RCC 7860 (cell line): Measurements from ENCODE around the gene STMN1.

Experiments used
- DNase-seq: peaks from one replicate; pipeline ENCODE4 v3.0.0-alpha.2; 2015; ENCODE audit warnings: low spot score
- FAIRE-seq: peaks from 2 replicates; lab custom pipeline; 2012; peaks lifted over from hg19 to GRCh38; lab: Jason Lieb, UNC

Gene STMN1

GRCh38 chr1:25871704-25872494 is 34.3 kb downstream of the STMN1 start:
- DNase-seq = no peak
- FAIRE-seq = no peak

- no peak for FAIRE-seq
- no peak for DNase-seq
Measured at GRCh38 chr1:25871086-25871703, 35.0 kb downstream of the STMN1 start.

GRCh38 chr1:25870614-25871013 is 35.6 kb downstream of the STMN1 start:
- FAIRE-seq (no peak), DNase-seq (no peak)

- no peak for DNase-seq
- FAIRE-seq = no peak
Measured at GRCh38 chr1:25869909-25870606, 36.2 kb downstream of the STMN1 start.

GRCh38 chr1:25867210-25867991 is 38.8 kb downstream of the STMN1 start:
- FAIRE-seq (peak; percentile 20), DNase-seq (no peak)

- DNase-seq (no peak), FAIRE-seq (no peak)
Measured at GRCh38 chr1:25866288-25866687, 39.9 kb downstream of the STMN1 start.

- FAIRE-seq (no peak), DNase-seq (no peak)
Measured at GRCh38 chr1:25864434-25864833, 41.8 kb downstream of the STMN1 start.

GRCh38 chr1:25863486-25864262 is 42.5 kb downstream of the STMN1 start:
- FAIRE-seq = no peak

GRCh38 chr1:25862785-25863485 is 43.3 kb downstream of the STMN1 start:
- DNase-seq (no peak), FAIRE-seq (no peak)

More at GRCh38 chr1:25863486-25864262, 42.5 kb downstream of the STMN1 start:
- DNase-seq = no peak

GRCh38 chr1:25861316-25862286 is 44.6 kb downstream of the STMN1 start:
- FAIRE-seq (no peak), DNase-seq (no peak)

- FAIRE-seq = no peak
- DNase-seq = peak; percentile 76
Measured at GRCh38 chr1:25858906-25859789, 47.1 kb downstream of the STMN1 start, which contains the start of gene AUNIP. AUNIP (minus strand) TSS chr1:25859457; CDS start chr1:25859357, 100 bp downstream.

- FAIRE-seq (no peak), DNase-seq (no peak)
Measured at GRCh38 chr1:25858494-25858893, 47.7 kb downstream of the STMN1 start.

GRCh38 chr1:25856856-25857255 is 49.4 kb downstream of the STMN1 start:
- DNase-seq = no peak
- FAIRE-seq = no peak

GRCh38 chr1:25854554-25854953 is 51.7 kb downstream of the STMN1 start:
- FAIRE-seq = no peak
- no peak for DNase-seq
